GM12874 (cell line): ENCODE measurements around the gene ABAT.

Experiments used
- CTCF ChIP-seq: IDR thresholded peaks from 2 replicates; pipeline ENCODE4 v1.5.1; 2011; ENCODE audit warnings: low read depth, mild to moderate bottlenecking, control low read depth, low read length, moderate library complexity; ENCODE audit not compliant: insufficient read depth

The ABAT gene

DNA sequence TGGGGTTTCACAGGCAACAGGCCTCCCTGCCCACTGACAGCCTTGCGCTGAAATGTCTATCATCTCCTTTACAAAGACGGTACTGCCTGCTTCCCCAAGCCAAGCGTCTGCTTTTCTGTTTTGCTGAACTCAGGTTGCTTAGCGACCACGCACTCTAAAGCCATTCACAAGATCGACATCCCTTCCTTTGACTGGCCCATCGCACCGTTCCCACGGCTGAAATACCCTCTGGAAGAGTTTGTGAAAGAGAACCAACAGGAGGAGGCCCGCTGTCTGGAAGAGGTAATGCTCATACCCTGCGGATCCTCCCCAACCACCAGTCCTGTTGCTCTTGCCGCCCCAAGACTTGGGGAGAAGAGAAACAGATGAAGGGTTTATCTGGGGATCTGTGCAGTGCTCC, 94.3 kb downstream of the ABAT start:
- TF ChIP-seq CTCF = no peak

DNA sequence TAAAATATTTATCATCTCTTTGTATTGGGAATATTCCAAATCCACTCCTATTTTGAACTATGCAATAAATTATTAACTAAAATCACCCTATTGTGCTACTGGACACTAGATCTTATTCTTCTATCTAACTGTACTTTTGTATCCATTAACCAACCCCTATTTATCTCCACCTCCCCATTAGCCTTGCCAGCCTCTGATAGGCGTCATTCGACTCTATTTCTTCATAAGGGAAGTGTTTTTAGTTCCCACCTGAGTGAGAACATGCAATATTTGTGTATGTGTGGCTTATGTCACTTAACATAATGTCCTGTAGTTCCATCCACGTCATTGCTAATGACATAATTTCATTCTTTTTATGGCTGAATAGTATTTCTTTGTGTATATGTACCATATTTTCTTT, 99.1 kb downstream of the ABAT start:
- TF ChIP-seq CTCF = no peak

- no peak for TF ChIP-seq CTCF
These were observed 99.8 kb downstream of the ABAT start for GRCh38 chr16:8774208-8774607.

- no peak for TF ChIP-seq CTCF
These were observed 100.9 kb downstream of the ABAT start for GRCh38 chr16:8775359-8775758.

DNA sequence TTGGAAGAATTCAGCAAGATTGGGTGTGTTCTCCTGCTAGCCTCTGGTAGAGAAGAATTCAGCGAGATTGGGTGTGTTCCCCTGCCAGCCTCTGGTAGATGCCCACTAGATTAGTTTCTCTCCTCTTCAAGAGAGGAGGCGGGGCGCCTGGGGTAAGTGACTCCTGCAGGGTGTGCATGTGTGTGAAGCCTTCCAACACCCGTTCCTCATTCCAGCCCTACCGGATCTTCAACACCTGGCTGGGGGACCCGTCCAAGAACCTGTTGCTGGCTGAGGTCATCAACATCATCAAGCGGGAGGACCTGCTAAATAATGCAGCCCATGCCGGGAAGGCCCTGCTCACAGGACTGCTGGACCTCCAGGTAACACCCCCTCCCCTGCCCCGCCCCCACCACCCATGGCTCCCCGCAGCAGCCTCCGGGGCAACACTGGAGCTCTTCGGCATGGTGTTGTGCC, 101.7 kb downstream of the ABAT start:
- TF ChIP-seq CTCF = no peak

- TF ChIP-seq CTCF = no peak
These were observed 102.8 kb downstream of the ABAT start for GRCh38 chr16:8777217-8777616.

- no peak for TF ChIP-seq CTCF
These were observed 107.4 kb downstream of the ABAT start for GRCh38 chr16:8781797-8782196.

DNA sequence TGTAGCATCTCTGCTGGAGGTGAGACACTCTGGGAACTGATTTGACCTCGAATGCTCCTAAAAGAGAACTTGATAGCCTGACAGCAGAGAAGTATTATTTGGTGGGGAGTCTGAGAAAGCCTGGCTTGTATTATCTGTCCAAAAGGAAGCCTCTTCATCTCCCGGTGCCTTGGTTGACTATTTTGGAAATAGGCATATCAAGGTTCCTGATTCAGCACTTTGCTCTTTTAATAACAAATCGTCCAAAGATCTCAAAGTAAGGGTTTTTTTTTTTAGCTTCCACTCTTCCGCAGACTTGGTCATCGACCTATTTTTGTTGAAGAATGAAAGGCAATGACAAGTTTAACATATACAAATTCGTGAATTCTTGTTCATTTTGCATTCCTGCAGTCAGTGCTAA, 108.3 kb downstream of the ABAT start:
- TF ChIP-seq CTCF = no peak
